Stomach smooth muscle (tissue), 2 donors: ENCODE results near the gene COL1A1.

Source experiments
- H3K27ac ChIP-seq: one replicate; pipeline ENCODE4 v1.7.0; 2013; ENCODE audit warnings: mild to moderate bottlenecking, low read length, inconsistent platforms
- H3K27me3 ChIP-seq, 2 donors: one replicate each; pipeline ENCODE4 v1.7.0; 2013; ENCODE audit warnings: low read length in 2 of 2; ENCODE audit not compliant: insufficient read depth in 2 of 2, control insufficient read depth in 1 of 2
- H3K36me3 ChIP-seq, 2 donors: one replicate each; pipeline ENCODE4 v1.7.0; 2013; ENCODE audit warnings: low read length in 2 of 2; ENCODE audit not compliant: control insufficient read depth in 2 of 2, insufficient read depth in 2 of 2
- H3K4me1 ChIP-seq: one replicate; pipeline ENCODE4 v1.7.0; 2013; ENCODE audit warnings: low read length; ENCODE audit not compliant: control insufficient read depth, insufficient read depth
- H3K4me3 ChIP-seq, 2 donors: one replicate each; pipeline ENCODE4 v1.7.0; 2013; ENCODE audit warnings: low read length in 2 of 2
- H3K9ac ChIP-seq, 2 donors: one replicate each; pipeline ENCODE4 v1.7.0; 2013; ENCODE audit warnings: low read length in 2 of 2, mild to moderate bottlenecking in 1 of 2
- H3K9me3 ChIP-seq, 2 donors: one replicate each; pipeline ENCODE4 v1.7.0; 2013; ENCODE audit warnings: low read length in 2 of 2; ENCODE audit not compliant: control insufficient read depth in 2 of 2
- donor health status: healthy.
- donor health status: Pancreatic carcinoma.

COL1A1 gene

DNA sequence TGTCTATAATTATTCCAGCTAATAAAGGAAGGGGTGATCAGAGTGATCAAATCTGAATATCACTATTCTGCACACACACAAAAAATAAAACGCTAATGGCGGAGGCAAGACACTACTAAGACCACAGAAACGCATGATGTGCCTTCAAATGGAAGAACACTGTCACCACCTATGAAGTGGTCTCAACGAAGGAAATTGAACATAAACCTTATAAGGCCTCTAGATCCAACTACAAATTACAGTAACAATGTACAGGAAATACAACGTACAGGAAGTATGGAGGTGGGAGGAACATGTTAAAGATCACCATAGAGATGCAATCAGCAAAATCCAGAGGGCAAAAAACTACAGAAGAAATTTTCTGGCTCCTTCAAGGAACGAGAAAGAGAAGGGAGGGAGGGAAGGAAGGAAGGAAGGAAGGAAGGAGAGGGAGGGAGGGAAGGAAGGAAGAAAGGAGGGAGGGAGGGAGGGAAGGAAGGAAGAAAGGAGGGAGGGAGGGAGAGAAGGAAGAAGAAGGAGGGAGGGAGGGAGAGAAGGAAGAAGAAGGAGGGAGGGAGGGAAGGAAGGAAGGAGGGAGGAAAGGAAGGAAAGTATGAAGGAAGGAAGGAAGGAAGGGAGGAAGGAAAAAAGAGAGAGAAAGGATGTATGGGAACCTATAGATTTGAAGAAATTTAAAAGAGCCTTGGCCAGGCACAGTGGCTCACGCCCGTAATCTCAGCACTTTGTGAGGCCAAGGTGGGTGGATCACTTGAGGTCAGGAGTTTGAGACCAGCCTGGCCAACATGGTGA, 38.8 kb downstream of the COL1A1 start:
- H3K9ac ChIP-seq = no peak overlapping the region
- H3K27me3 ChIP-seq = no peaks in the 10 kb centered on the region
- H3K9me3 ChIP-seq = no peaks in the 10 kb centered on the region
- no peaks in the 10 kb centered on the region for H3K36me3 ChIP-seq
- no peak overlapping the region for H3K4me3 ChIP-seq
- H3K4me1 ChIP-seq = peaks cover 46% of the 10 kb centered on the region
- H3K27ac ChIP-seq = no peak overlapping the region

DNA sequence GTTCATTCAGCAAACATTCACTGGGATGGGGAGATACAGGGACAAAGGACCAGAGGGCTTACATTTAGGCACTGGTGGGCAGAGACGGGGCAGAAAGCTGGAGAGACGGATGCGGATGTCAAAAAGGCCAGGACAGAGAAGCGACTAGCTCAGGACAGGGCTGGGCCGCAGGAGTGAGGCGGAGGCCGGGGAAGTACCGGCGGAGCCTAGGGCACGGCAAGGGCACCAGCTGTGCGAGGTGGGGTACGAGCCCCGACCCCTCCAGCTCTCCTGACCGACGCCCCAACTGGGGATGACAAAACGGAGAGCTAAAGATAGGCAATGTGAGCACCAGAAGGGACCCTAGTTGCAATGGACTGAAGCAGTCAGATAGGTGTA, 39.5 kb downstream of the COL1A1 start:
- H3K9me3 ChIP-seq = no peaks in the 10 kb centered on the region
- no peaks in the 10 kb centered on the region for H3K27me3 ChIP-seq
- H3K4me1 ChIP-seq = peaks cover 38% of the 10 kb centered on the region
- H3K27ac ChIP-seq = peak overlapping the region; percentile 70
- no peaks in the 10 kb centered on the region for H3K36me3 ChIP-seq
- peak overlapping the region; percentile 55 to 87 for H3K4me3 ChIP-seq
- peak overlapping the region; percentile 51 to 57 for H3K9ac ChIP-seq

DNA sequence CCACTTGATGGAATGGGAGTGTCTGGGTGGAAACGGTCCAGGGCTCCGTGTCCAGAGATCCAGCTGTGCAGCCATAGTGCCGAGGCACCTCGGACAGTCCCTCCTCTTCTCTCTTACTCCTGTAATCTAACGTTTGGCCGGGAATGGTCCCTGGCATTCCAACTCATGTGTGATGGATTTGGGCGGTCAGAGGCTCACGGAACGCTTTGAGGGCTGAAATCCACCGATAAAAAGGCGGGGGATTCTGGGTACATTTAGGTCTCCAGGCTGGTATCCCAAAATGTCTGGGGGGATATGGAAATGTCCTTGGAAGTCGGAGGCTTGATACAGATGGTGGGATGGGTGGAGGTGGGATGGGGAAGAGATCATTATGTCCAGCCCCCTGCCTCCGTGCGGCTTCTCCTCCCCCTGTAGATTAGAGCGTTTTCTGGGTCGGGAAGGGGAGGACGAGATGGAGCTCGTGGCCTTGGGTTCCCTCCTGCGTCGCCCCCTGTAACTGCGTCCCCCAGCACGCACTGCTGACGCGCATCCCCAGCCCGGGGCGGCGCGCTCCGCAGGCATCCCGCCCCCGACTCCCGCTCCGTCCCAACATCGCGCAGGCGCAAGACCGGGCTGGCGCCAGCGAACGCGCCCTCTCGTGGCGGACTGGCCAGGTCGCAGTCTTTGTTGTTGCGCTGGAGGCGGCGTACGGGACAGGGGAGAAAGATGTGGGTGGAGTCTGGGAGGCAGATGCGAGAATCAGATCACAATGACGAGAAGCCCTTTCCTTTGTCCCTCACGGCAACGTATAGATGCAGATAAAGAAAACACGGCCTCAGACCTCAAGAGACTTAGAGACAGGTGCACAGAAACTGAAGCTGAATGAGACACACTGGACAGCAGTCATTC, 40.2 kb downstream of the COL1A1 start:
- Histone ChIP-seq H3K9ac (peak overlapping the region; percentile 60 to 78), H3K4me1 (peaks cover 37% of the 10 kb centered on the region), H3K4me3 (peak overlapping the region; percentile 85 to 87), H3K27ac (peak overlapping the region; percentile 70), H3K27me3 (no peaks in the 10 kb centered on the region), H3K9me3 (no peaks in the 10 kb centered on the region), H3K36me3 (no peaks in the 10 kb centered on the region)

DNA sequence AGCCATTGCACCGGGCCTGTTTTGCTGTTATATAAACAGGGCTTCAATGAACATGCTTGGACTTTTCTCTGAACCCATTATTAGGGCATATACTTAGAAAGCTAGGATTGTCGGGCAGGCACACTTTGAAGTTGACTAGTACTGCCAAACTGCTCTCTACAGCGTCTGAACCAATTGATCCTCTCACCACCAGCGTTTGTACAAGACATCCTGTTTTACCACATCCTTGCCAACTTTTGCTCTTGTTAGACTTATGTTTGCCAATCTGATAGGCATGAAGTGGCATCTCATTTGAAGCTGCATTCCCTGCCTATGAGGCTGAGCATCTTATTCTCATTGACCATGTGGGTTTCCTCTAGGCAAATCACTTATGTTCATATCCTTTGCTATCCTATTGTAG, 43.5 kb downstream of the COL1A1 start:
- Histone ChIP-seq H3K27ac (no peak overlapping the region), H3K4me1 (peaks cover 40% of the 10 kb centered on the region)

GRCh38 chr17:50155115-50155819, 46.2 kb downstream of the COL1A1 start:
- peak overlapping the region; percentile 71 for H3K27ac ChIP-seq
- no peaks in the 10 kb centered on the region for H3K36me3 ChIP-seq
- H3K4me3 ChIP-seq = peak overlapping the region in 1 of 2 donors; percentile 22
- H3K9me3 ChIP-seq = no peaks in the 10 kb centered on the region
- peak overlapping the region in 1 of 2 donors; percentile 55 for H3K9ac ChIP-seq
- peaks cover 43% of the 10 kb centered on the region for H3K4me1 ChIP-seq
- no peaks in the 10 kb centered on the region for H3K27me3 ChIP-seq

More for the DNA sequence above, 43.5 kb downstream of the COL1A1 start:
- Histone ChIP-seq H3K36me3 (no peaks in the 10 kb centered on the region), H3K27me3 (no peaks in the 10 kb centered on the region), H3K9ac (no peak overlapping the region), H3K9me3 (no peaks in the 10 kb centered on the region), H3K4me3 (no peak overlapping the region)

DNA sequence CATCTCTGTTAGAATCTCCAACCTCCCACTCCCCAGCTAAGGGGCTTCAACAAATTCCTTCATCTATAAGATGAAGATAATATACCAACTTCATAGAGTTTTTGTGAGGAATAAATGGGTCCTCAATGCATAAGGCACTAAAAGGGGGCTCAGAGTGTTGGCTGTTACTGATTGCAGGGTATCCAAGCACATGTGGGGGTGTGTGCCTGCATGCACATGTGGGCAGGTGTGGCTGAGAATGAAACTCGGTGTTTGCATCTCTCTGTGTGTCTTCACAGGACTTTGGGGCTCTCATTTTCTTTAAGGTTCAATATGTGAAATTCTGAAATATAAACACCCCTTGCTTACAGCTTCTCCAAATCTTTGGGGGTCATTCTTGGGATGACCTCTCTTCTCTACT, 46.8 kb downstream of the COL1A1 start:
- Histone ChIP-seq H3K9ac (no peak overlapping the region), H3K27ac (peak overlapping the region; percentile 71), H3K36me3 (no peaks in the 10 kb centered on the region), H3K4me1 (peaks cover 43% of the 10 kb centered on the region), H3K4me3 (peak overlapping the region in 1 of 2 donors; percentile 22), H3K27me3 (no peaks in the 10 kb centered on the region), H3K9me3 (no peaks in the 10 kb centered on the region)

- H3K9me3 ChIP-seq = no peaks in the 10 kb centered on the region
- H3K4me3 ChIP-seq = no peak overlapping the region
- no peak overlapping the region for H3K9ac ChIP-seq
- no peaks in the 10 kb centered on the region for H3K36me3 ChIP-seq
- peaks cover 47% of the 10 kb centered on the region for H3K4me1 ChIP-seq
- H3K27ac ChIP-seq = peak overlapping the region; percentile 71
- H3K27me3 ChIP-seq = no peaks in the 10 kb centered on the region
Measured at GRCh38 chr17:50153650-50154575, 47.5 kb downstream of the COL1A1 start.

DNA sequence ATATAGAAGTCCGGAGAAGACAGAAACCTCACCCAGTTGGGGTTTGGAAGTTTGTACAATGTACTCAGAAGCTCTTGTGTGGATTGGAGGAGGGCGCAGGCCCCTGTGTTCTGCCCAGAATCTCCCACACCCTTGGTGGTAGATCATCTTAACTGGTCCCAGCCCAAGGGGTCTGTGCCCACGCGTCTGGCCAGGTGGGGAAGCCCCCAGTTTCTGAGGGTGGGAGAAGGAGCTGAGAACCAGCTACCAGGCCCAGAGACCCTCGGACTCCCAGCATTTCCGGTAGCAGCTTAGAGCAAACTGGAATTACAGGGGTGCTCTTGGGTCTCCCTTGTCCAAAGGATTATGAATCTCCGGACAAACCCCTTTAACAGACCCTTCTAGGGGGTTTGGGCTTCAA, 48.7 kb downstream of the COL1A1 start:
- peaks cover 58% of the 10 kb centered on the region for H3K4me1 ChIP-seq
- H3K36me3 ChIP-seq = no peaks in the 10 kb centered on the region
- no peaks in the 10 kb centered on the region for H3K27me3 ChIP-seq
- peak overlapping the region in 1 of 2 donors; percentile 69 for H3K9ac ChIP-seq
- peak overlapping the region; percentile 71 for H3K27ac ChIP-seq
- H3K9me3 ChIP-seq = no peaks in the 10 kb centered on the region
- peak overlapping the region; percentile 64 to 79 for H3K4me3 ChIP-seq

DNA sequence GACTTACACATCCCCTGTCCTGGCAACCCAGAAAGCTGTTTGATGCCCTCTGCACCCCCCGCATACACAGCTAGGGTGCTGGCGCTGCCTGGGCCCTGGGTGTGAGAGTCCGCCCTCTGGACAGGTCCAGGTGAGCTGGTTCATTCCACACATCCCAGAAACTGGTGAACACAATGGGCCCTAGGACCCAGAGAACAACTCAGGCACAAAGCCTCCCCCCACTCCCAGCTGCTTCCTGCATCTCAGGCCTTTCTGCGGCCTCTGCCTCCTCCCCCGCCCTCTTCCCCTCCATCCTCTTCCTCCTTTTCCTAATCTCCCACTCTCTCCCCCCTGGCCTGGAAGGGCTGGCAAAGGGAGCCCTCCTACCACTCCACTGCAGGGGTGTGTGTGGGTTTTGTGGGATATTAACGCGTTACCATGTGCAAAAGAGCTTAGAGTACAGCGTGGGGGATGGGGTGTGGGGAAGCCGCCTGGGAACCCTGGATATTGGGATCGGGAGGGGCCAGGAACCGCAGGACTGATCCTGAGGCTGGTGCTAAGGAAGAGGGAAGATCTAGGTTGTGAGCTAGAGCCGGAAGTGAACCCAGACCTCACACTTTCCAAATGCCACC, 49.4 kb downstream of the COL1A1 start:
- Histone ChIP-seq H3K4me1 (peaks cover 65% of the 10 kb centered on the region), H3K9me3 (no peaks in the 10 kb centered on the region), H3K4me3 (peak overlapping the region; percentile 64 to 79), H3K27ac (peak overlapping the region; percentile 71), H3K27me3 (no peaks in the 10 kb centered on the region), H3K9ac (peak overlapping the region; percentile 69 to 71), H3K36me3 (no peaks in the 10 kb centered on the region)
